ENCODE measurements around the gene WBP2. TPM values are rescaled to one million over a fixed set of nuclear protein-coding genes. Genes with fewer than 3 reads are reported as not detected.
A peak's percentile ranks its signal among the peaks of the same experiment; 100 is the strongest.

Gene WBP2
- total RNA-seq, 1 experiment from 2014 or later = 72.3 TPM

- no peaks in the 10 kb centered on the region for H3K36me3 ChIP-seq (ENCODE audit: control insufficient read depth, insufficient read depth, low read length)
- no peaks in the 10 kb centered on the region for H3K9me3 ChIP-seq
- TF ChIP-seq, protein P1, sequence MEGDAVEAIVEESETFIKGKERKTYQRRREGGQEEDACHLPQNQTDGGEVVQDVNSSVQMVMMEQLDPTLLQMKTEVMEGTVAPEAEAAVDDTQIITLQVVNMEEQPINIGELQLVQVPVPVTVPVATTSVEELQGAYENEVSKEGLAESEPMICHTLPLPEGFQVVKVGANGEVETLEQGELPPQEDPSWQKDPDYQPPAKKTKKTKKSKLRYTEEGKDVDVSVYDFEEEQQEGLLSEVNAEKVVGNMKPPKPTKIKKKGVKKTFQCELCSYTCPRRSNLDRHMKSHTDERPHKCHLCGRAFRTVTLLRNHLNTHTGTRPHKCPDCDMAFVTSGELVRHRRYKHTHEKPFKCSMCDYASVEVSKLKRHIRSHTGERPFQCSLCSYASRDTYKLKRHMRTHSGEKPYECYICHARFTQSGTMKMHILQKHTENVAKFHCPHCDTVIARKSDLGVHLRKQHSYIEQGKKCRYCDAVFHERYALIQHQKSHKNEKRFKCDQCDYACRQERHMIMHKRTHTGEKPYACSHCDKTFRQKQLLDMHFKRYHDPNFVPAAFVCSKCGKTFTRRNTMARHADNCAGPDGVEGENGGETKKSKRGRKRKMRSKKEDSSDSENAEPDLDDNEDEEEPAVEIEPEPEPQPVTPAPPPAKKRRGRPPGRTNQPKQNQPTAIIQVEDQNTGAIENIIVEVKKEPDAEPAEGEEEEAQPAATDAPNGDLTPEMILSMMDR (IDR thresholded peaks at IDR 0.05; ENCODE audit: insufficient read depth in 1 of 2, low read depth in 1 of 2, low read length in 1 of 2, severe bottlenecking in 1 of 2, unreplicated experiment in 1 of 2) = no peak
- no peak overlapping the region for H3K4me3 ChIP-seq (ENCODE audit: low read depth, low read length)
- no TSS peak for BruUV-seq (replicated peaks)
- ChIA-PET POLR2A (no interaction called here), CTCF (no interaction called here)
- Mint-ChIP-seq H3K4me1 (ENCODE audit: low read depth, unreplicated experiment) (peaks cover 11% of the 10 kb centered on the region), H3K27ac (ENCODE audit: unreplicated experiment) (no peak overlapping the region), H3K4me3 (ENCODE audit: unreplicated experiment) (no peak overlapping the region), H3K27me3 (ENCODE audit: insufficient read depth, unreplicated experiment) (no peaks in the 10 kb centered on the region), H3K9me3 (ENCODE audit: unreplicated experiment) (no peaks in the 10 kb centered on the region), H3K36me3 (ENCODE audit: insufficient read depth, unreplicated experiment) (peaks cover 21% of the 10 kb centered on the region)
- H3K4me1 ChIP-seq = 0 out of 2 replicates have a peak, but pooled peaks cover 4% of the 10 kb centered on the region
- no peak for DNase-seq
- intact Hi-C loops (cut with micrococcal nuclease; ENCODE audit: unreplicated experiment) = no loop called here
- H3K27me3 ChIP-seq (replicated peaks; ENCODE audit: control insufficient read depth, insufficient read depth, low read length) = no peaks in the 10 kb centered on the region
Measured at GRCh38 chr17:75832164-75832651, 22.9 kb downstream of the WBP2 start.

GRCh38 chr17:75831032-75831571, 24.0 kb downstream of the WBP2 start:
- no peaks in the 10 kb centered on the region for H3K9me3 ChIP-seq
- intact Hi-C loops (cut with micrococcal nuclease; ENCODE audit: unreplicated experiment) = no loop called here
- TF ChIP-seq, protein P1 (IDR thresholded peaks at IDR 0.05; ENCODE audit: insufficient read depth in 1 of 2, low read depth in 1 of 2, low read length in 1 of 2, severe bottlenecking in 1 of 2, unreplicated experiment in 1 of 2) = no peak
- no peaks in the 10 kb centered on the region for H3K9me3 Mint-ChIP-seq (ENCODE audit: unreplicated experiment)
- peaks cover 21% of the 10 kb centered on the region for H3K36me3 Mint-ChIP-seq (ENCODE audit: insufficient read depth, unreplicated experiment)
- peaks cover 4% of the 10 kb centered on the region; the same call in 1 of the 2 replicates for H3K4me1 ChIP-seq
- no peak overlapping the region for H3K27ac Mint-ChIP-seq (ENCODE audit: unreplicated experiment)
- H3K4me1 Mint-ChIP-seq (ENCODE audit: low read depth, unreplicated experiment) = peaks cover 11% of the 10 kb centered on the region
- H3K4me3 Mint-ChIP-seq (ENCODE audit: unreplicated experiment) = no peak overlapping the region
- no peaks in the 10 kb centered on the region for H3K27me3 Mint-ChIP-seq (ENCODE audit: insufficient read depth, unreplicated experiment)
- no peak overlapping the region for H3K4me3 ChIP-seq (ENCODE audit: low read depth, low read length)
- no TSS peak for BruUV-seq (replicated peaks)
- POLR2A ChIA-PET = no interaction called here
- no peak for DNase-seq
- no peaks in the 10 kb centered on the region for H3K36me3 ChIP-seq (ENCODE audit: control insufficient read depth, insufficient read depth, low read length)
- H3K27me3 ChIP-seq (replicated peaks; ENCODE audit: control insufficient read depth, insufficient read depth, low read length) = no peaks in the 10 kb centered on the region
- CTCF ChIA-PET = interaction anchor here (0.5 to 1.9 kb wide), 4 partner anchors 8 to 26 kb away, joined by 3 to 11 read pairs (median 6); partner anchors contain the start of gene WBP2

- Mint-ChIP-seq H3K27me3 (ENCODE audit: insufficient read depth, unreplicated experiment) (no peaks in the 10 kb centered on the region), H3K27ac (ENCODE audit: unreplicated experiment) (no peak overlapping the region), H3K36me3 (ENCODE audit: insufficient read depth, unreplicated experiment) (peaks cover 21% of the 10 kb centered on the region), H3K9me3 (ENCODE audit: unreplicated experiment) (no peaks in the 10 kb centered on the region), H3K4me1 (ENCODE audit: low read depth, unreplicated experiment) (peaks cover 11% of the 10 kb centered on the region), H3K4me3 (ENCODE audit: unreplicated experiment) (no peak overlapping the region)
- intact Hi-C loops (cut with micrococcal nuclease; ENCODE audit: unreplicated experiment) = no loop called here
- Histone ChIP-seq H3K4me1 (peaks cover 4% of the 10 kb centered on the region; the same call in 1 of the 2 replicates), H3K9me3 (no peaks in the 10 kb centered on the region), H3K36me3 (ENCODE audit: control insufficient read depth, insufficient read depth, low read length) (no peaks in the 10 kb centered on the region; the same call in 1 of the 2 replicates), H3K4me3 (ENCODE audit: low read depth, low read length) (no peak overlapping the region), H3K27me3 (replicated peaks; ENCODE audit: control insufficient read depth, insufficient read depth, low read length) (no peaks in the 10 kb centered on the region)
- ChIA-PET CTCF (interaction anchor here (0.6 to 1.9 kb wide), 8 partner anchors 9 to 67 kb away, joined by 3 to 11 read pairs (median 4); partner anchors contain the start of genes UNC13D and WBP2), POLR2A (no interaction called here)
- TF ChIP-seq, protein P1 (IDR thresholded peaks at IDR 0.05; ENCODE audit: insufficient read depth in 1 of 2, low read depth in 1 of 2, low read length in 1 of 2, severe bottlenecking in 1 of 2, unreplicated experiment in 1 of 2) = peak; percentile 36 to 65
- BruUV-seq (replicated peaks) = no TSS peak
- DNase-seq = peak in 1 of 2 experiments; percentile 50
Measured at GRCh38 chr17:75830164-75831031, 24.7 kb downstream of the WBP2 start.

All from Caco-2 (cell line).